HG03108 (cell line): Measurements from ENCODE around the gene BRD1.

Experiments used
- ATAC-seq: cut with Tn5 transposase; IDR thresholded peaks from one replicate; pipeline ENCODE4 v1.9.1; 2021; ENCODE audit warnings: moderate library complexity; ENCODE audit not compliant: unreplicated experiment

BRD1 gene

DNA sequence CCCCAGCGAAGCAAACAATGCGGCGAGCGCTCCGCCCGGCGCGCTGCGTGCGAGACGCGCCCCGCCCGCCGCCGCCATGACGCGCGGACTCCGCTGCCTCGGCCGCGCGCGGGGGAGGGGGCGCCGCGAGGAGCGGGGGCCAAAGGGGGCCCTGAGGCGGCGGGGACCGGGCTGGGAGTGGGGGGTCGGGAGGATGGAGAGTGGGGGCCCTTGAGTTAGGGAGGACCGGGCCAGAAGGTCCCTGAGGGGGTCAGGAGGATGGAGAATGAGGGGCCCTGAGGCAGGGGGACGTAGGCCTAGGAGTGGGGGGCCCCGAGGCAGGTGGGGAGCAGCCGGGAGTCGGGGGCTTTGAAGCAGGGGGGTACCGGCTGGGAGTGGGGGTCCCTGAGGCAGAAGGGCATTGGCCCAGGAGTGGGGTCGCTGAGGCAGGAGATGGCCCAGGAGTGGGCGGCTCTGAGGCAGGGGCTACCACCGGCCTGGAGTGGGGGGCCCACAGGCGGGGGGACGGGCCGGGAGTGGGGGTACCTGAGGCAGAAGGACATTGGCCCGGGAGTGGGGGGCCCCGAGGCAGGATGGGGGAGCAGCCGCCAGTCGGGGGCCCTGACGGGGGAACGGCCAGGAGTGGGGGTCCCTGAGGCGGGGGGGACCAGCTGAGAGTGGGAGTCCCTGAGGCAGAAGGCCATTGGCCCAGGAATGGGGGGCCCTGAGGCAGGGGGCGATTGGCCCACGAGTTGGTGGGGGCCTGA is at the start of gene BRD1:
Gene BRD1, minus strand, starts transcription at position 21 of the 746 bp plus-strand sequence. CDS start 3,556 bp downstream, outside the sequence.
- ATAC-seq, result no peak

GRCh38 chr22:49873228-49873940 is 45.7 kb upstream of the BRD1 start:
- no peak for ATAC-seq

- no peak for ATAC-seq
Measured at GRCh38 chr22:49872347-49872746, 44.7 kb upstream of the BRD1 start.

GRCh38 chr22:49871482-49871881 is 43.8 kb upstream of the BRD1 start:
- no peak for ATAC-seq

DNA sequence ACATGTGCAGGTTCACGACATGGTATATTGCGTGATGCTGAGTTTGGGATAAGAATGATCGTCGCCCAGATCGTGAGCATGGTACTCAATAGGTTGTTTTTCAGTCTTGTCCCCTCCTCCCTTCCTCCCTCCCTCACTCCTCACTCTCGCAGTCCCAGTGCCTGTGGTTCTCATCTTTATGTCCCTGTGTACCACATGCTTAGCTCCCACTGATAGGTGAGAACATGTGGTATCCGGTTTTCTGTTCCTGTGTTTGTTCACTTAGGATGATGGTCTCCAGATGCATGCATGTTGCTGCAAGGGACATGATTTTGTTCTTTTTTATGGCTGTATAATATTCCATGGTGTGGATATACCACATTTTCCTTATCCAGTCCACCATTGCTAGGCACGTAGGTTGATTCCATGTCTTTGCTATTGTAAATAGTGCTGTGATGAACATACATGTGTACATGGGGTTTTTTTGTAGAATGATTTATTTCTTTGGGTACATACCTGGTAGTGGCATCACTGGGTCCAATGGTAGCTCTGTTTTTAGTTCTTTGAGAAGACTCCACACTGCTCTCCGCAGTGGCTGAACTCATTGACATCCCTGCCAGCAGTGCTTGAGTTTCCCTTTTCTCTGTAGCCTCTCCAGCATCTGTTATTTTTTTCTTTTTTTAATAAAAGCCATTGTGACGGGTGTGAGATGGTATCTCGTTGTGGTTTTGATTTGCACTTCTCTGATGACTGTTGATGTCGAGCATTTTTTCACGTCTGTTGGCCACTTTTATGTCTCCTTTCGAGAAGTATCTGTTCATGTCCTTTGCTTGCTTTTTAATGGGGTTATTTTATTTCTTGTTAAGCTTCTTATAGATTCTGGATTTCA is 42.4 kb upstream of the BRD1 start:
- ATAC-seq, result no peak

DNA sequence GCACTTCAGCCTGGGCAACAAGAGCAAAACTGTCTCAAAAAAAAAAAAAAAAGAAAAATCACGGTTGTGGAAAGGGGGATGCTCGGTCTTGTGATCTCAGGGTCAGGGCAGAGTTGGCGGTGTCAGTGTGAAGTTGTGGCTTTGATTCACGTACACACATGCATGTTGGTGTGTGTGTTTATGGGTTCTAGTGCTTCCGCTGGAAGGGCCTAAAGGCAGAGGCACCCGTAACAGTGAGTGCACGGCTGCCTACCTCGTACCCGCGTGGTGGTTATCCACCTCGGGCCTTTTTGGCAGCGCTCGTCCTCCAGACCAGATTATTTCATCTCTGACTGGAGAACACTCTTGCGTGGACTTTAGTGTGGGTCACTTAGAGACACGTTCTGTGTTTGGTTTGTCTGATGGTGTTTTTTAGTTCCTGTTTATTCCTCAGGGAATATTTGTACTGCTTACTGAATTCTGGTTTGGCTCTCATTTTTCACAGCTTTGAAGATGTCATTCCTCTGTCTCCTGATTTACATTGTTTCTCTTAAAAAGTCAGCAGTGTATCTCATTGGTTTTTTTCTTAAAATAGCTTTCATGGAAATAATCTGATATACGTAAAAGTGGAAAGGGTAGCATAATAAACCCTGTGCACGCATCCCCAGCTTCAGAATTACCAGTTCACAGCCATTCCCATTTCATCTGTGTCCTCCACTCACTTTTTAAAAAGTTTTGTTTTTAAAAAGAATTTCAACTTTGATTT is 41.6 kb upstream of the BRD1 start:
- no peak for ATAC-seq

GRCh38 chr22:49867303-49868265 is 39.9 kb upstream of the BRD1 start:
- no peak for ATAC-seq

DNA sequence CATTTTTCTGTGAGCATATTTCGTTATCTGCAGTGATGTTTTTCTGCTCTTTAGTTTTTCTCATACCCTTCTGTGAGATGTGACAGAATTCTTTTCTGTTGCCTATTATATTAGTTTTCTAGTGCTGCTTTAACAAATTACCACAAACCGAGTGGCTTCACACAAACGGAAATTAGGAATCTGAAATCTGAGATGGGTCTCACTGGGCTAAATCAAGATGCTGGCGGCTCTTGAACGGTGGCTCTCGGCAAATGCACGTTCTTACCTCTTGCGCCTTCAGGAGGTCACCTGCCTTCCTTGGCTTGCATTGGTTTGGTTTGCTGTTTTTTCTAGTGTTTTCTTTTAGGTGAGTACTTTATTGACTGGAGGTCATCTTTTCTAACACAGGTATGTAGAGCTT is 39.0 kb upstream of the BRD1 start:
- no peak for ATAC-seq

DNA sequence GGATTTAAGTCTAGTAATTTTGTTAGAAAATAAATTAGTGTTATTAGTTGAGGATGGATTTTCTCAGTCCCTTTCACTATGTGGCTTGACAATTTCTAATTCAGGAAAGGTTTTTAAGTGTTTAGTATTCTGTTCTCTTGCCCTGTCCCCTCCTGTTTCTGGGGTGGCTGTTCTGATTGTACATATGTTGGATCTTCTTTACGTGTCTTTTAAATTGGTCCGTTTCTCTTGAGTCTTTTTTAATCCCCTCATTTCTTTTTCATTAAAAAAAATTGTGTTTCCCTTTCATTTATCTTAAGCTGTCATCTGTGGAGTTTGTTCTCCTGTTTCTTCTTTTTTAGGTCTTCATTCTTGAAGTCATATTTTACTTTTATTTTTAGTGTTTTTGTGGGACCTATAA is 38.5 kb upstream of the BRD1 start:
- ATAC-seq, result no peak

DNA sequence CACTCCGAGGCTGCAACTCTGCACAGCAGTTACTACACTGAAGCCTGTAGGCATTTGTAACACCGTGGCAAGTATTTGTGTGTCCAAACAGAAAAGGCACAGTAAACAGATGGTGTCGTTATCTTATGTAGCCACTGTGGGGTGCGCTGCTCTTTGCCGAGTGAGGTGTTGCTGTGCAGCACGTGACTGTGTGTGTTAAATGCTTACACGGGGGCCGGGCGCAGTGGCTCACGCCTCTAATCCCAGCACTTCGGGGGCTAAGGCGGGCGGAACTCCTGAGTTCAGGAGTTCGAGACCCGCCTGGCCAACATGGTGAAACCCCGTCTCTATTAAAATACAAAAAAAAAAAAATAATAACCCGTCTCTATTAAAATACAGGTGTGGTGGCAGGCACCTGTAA is 37.5 kb upstream of the BRD1 start:
- no peak for ATAC-seq

DNA sequence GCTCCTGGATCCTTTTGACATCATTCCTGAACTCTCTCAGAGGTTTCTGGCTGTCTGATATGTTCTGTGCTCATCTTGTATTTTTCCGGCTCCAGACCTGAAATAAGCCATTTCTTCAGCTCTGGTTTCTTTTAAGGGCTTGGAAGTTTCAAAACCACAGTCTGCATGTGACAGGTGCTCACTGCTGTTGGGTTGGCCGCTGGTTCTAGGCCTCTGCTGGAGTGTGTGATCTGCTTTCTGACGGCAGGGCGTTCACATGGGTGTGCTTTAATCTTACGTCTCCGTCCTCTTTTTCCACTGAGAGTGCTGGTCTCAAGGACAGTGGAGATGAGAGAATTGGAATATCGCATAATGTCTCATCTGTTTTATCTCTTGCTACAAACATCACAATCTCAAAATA is 36.3 kb upstream of the BRD1 start:
- no peak for ATAC-seq

GRCh38 chr22:49862496-49862776 is 34.8 kb upstream of the BRD1 start:
- ATAC-seq, result no peak

- no peak for ATAC-seq
Measured at GRCh38 chr22:49861642-49862495, 34.2 kb upstream of the BRD1 start.

GRCh38 chr22:49858827-49859226 is 31.2 kb upstream of the BRD1 start:
- no peak for ATAC-seq

DNA sequence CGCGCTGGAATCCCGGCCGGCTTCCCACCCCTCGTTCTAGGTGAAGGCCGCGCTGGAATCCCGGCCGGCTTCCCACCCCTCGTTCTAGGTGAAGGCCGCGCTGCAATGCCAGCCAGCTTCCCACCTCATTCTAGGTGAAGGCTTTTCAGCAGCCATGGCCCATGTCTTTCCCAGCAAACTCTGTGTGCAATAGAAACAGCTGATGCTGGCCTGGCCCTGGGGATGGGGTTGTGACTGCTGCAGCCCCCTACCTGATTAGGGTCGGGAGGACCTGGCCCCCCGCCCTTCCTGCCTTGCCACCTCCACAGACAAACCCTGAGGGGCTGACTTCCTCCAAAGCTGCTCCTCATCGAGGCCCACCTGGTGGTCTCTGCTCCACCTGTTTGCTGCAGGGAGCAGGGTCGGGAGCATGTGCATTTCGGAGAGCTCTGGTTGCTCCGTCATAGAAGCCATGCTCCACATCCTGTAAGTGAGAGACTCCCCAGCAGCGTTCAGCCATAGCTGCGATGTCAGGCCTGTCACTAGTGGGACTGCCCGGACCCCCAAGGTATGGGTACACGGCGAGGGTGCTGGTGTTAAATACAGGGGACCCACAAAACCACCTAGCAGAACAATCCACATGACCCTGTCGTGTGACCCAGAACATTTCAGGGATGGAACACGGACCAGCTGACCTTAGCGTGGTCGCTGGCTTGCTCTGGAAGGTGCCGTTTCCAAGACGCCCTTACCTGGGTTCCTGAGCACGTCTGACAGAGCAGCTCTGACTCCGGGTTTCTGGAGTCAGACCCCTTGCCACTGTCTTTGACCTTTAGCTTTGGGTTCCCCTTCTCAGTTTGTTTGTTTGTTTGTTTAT is 29.3 kb upstream of the BRD1 start:
- no peak for ATAC-seq

DNA sequence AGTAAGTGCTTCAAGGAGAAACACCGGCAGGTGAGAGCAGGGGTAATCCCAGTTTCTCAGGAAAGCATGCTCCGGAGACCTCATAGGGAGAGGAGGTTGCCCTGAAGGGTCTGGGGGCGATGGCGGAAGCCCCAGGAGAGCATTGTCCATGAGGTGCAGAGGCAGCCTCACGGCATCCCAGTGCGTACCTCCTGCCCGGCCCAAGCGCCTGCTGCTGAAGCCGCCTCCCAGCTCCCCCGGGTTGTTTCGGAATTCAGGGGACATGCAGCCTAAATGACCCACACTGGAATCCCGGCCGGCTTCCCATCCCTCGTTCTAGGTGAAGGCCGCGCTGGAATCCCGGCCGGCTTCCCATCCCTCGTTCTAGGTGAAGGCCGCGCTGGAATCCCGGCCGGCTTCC is 28.7 kb upstream of the BRD1 start:
- no peak for ATAC-seq

DNA sequence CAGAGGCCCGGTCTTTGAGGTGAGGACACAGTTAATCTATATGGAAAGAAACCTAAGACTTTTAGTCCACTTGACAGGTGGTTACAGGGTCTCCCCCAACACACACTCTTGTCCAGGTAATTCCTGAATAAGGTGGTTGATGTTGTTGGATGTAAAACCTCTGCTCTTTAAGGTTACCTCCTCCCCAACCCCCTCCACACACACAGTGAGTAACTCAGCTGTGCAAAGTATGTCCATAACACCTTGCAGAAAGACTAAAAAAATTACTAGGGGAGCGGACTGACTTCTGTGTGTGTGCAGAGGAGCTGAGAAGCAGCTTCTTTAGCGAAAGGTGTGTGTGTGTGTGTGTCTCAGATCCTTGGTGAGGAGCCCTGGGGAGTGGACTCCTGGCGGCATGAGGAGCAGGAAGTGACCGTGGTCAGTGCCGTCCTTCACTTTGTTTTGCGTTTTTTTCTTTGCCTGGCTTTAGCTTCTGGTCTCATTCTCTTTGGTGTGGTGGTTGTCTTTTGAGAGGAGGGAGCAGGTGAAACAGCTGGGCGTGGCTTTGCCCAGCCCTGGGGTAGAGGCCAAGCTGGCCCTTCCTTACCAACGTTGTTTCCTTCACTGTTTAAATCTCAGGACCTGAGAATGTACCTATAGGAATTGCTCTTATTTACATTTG is 27.7 kb upstream of the BRD1 start:
- no peak for ATAC-seq
